Endothelial cell of hepatic sinusoid (primary cell): ENCODE measurements around the gene CCDC18.
"Not testable (repeated sequence)": the region's sequence is repeated elsewhere in the genome, so short reads cannot be mapped to it uniquely, and the experiment has no call there.

Experiments used
- in situ Hi-C: cut with HindIII; loops from 2 replicates; pipeline ENCODE4 v1.10.0; 2017; ENCODE audit warnings: low sequenced_read_pairs

Gene CCDC18, protein sequence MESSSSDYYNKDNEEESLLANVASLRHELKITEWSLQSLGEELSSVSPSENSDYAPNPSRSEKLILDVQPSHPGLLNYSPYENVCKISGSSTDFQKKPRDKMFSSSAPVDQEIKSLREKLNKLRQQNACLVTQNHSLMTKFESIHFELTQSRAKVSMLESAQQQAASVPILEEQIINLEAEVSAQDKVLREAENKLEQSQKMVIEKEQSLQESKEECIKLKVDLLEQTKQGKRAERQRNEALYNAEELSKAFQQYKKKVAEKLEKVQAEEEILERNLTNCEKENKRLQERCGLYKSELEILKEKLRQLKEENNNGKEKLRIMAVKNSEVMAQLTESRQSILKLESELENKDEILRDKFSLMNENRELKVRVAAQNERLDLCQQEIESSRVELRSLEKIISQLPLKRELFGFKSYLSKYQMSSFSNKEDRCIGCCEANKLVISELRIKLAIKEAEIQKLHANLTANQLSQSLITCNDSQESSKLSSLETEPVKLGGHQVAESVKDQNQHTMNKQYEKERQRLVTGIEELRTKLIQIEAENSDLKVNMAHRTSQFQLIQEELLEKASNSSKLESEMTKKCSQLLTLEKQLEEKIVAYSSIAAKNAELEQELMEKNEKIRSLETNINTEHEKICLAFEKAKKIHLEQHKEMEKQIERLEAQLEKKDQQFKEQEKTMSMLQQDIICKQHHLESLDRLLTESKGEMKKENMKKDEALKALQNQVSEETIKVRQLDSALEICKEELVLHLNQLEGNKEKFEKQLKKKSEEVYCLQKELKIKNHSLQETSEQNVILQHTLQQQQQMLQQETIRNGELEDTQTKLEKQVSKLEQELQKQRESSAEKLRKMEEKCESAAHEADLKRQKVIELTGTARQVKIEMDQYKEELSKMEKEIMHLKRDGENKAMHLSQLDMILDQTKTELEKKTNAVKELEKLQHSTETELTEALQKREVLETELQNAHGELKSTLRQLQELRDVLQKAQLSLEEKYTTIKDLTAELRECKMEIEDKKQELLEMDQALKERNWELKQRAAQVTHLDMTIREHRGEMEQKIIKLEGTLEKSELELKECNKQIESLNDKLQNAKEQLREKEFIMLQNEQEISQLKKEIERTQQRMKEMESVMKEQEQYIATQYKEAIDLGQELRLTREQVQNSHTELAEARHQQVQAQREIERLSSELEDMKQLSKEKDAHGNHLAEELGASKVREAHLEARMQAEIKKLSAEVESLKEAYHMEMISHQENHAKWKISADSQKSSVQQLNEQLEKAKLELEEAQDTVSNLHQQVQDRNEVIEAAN (N-terminal part only)

DNA sequence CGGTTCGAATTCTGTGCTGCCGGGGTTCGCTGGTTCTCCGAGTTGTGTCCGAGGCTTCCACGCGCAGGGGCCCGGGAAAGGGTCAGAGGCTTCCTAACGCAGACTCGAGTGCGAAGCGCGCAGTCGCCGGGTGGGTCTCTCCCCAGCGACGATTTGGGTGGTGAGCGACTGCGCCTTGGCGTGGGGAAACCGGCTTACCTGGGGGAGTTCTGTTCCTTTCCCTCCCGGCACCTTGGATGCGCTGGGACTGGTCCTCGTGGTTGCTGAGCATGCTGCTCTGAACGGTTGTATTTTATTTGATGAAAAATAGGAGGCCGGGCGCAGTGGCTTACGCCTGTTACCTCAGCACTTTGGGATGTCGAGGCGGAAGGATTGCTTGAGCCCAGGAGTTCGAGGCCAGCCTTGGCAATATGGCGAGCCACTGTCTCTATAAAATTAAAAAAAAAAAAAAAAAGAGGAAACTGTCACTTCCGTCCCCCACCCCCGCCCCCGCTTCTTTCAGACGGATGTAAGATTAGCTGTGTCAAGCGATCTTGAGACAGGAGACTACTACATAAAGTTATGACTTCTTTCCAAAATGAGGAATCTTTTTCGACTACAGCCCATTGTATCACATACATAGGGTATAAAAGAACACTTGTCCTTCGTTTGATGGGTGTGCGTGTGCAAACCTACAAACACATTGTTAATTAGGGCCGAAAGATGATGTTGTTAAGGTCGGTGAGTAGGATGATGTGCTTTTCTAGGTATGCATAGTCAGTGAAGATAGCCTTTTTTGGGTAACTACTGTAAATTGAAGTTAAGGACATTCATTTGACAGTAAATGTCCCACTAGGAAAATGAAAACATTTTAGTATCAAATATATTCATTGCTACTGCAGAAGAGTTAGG lies at the start of gene CCDC18:
TSS of gene CCDC18 (plus strand) at position 2 of the 891 bp plus-strand sequence. CDS start 2,638 bp downstream, outside the sequence.
- in situ Hi-C loops: no loop called here

DNA sequence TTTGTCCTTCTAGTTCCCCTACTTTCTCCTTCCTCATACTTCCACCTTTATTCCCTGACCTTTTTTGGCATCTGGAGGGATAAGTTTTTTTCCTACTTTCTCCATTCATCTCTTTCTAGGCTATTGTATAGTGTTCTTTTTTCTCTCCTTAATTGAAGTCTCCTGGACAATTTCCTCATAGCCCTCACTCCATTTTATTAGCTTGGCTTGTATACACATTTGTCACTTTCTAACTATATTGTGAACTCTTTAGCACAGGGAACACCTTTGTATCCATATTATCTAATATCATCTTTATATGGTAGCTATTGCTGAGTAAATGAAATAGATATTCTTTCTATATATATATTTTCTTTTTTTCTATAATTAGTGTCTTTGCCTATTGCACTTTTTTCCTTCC lies 47.9 kb upstream of the CCDC18 start:
- in situ Hi-C loops: no loop called here

DNA sequence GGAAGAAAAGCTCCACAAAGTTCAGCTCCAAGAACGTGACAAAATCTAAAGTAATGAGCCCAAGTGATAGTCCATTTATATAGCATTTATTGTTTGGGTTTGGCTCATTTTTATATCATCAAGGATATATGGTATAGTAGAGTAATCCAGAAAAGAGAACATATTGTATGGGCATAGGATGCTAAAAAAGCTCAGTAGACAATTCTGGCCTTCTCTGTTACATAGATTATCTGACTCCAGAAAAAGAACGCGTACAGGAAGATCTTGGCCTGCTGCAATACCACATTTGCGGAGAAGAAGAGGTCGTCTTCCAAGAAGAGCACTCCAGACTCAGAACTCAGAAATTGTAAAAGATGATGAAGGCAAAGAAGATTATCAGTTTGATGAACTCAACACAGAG lies 44.1 kb upstream of the CCDC18 start:
- in situ Hi-C loops: no loop called here

DNA sequence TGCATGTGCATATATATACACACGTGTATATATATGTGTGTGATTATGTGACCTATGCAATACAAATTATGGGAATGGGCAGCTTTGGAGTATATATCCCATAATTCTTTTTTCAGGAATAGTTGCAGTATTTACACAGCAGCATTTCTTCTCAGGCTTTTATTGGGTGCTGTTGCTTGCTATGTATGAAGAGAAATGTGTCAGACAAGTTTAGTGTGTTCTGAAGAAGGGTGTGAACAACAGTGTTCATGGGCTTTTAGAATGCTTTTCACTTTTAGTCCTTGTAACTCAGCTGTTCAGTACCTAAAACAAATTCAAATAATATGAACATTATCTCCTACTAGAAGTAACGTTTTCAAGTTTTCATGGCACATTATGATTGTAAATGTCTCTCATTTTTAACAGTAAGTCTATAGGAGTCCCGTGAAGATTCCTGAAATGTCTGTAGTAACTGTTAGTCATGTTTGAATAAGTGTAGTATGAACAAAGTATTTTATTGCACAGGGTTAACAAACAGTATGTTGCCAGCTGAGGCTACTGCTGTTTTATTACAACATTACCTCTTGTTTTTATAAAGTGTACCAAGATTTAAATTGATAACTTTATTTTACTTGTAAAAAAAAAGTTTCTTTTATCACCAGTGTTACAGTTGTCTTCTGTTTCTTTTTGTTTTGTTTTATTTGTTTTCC lies 42.8 kb upstream of the CCDC18 start:
- in situ Hi-C loops: no loop called here

DNA sequence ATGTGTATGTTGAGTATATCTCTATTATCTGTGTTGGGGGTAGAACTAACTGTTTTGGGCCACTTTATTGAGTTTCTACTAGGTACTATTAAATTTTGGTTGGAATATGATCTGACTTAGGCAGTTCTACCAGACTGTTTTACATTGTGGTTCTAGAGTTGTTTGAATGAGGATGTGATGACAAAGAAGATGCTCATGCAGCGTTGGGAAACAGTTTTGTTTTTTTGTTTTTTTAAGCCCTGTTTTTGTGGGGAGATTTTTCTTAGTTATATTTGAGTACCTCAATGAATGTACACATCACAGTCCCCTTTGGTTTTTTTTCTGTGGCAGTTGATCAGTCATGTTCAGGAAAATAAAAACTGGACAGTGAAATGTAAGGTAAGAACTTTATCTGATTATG lies 40.4 kb upstream of the CCDC18 start:
- in situ Hi-C loops: no loop called here

DNA sequence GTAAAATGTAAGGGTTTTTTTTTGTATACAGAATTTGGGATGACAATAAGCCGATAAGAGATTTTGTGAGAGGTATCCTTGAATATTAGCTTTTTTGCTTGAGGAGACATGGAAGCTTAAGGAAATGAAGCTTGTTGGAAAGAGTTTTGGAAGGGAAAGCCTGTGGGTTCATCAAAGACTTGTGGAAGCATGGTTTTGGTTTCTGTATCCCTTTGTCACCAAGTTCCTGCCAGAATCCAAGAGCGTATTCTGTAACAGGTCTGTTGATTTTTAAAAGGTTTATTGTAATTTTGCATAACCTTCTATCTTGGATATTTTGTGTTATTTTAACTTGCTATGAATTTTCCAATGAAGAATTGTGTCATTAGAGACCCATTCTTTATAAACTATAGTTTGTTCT lies 38.4 kb upstream of the CCDC18 start:
- in situ Hi-C loops: no loop called here

DNA sequence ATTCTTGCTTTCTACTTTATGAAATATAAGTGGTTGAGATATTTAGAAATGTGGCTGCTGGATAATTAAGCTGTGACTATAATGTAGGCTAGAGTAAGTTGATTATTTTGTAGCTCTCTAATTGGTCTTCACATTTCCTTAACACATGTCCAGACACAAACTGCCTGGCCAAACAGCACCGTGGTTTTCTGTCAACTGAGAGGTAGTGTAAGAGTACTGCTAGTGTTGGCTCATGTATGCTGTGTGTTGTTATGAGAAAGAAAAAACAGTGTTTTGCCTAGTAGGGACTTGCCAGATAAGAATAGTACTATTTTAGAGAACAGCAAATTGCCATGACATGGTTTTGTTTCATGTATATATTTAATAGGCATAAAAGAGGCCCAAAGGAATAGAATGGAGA lies 37.4 kb upstream of the CCDC18 start:
- in situ Hi-C loops: no loop called here

DNA sequence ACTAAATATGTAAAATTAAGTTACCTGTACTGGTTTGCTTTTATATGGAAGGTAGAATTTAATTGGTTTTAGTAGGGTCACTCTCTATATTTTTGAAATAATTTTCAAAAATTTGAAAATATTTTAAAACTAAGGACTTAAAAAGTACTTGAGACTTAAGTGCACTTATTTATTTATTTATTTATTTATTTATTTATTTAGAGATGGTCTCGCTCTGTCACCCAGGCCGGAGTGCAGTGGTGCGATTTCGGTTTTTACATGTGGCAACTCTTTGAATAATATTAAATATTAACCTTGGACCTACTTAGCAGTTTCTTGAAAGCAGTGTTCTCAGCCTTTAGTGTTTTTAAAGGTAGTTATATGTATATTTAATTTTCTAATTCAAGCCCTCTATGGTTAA lies 36.8 kb upstream of the CCDC18 start:
- in situ Hi-C loops: no loop called here

DNA sequence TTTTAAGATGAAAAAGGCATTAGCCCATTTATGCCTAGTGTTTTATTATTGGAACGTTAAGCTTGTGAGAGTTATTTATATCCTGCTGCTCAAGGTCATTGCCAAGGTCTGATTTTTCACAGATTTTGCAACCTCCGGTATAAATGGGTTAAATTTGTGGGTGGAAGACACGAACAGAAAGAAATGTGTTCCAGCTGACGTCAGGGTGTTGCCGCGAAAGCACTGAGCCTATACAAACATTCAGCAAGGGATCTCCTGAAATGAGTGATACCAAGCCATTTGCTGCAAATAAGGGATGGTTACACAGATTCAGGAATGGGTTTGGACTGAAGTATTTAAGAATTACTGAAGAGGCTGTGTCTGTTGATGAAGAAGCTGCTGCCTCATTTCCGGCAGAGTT lies 32.5 kb upstream of the CCDC18 start:
- in situ Hi-C loops: no loop called here

DNA sequence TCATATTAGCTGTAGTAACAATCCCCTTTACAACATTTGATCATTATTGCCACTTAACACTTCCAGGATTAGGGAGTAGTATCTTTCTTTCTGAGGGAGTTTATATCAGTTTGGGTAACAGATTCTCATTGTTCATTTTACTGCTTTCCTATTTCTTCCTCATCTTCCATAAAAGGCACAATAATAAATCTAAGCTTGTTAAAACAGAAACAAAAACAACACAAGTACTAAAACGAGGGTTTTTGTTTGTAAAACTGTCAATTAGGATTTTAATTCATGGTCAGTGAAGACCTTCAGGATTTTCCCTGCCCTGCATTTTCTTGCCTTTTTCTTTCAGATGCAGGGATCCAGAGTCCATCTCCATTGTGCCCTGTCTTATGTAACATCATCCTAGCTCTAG lies 29.8 kb upstream of the CCDC18 start:
- in situ Hi-C loops: no loop called here

DNA sequence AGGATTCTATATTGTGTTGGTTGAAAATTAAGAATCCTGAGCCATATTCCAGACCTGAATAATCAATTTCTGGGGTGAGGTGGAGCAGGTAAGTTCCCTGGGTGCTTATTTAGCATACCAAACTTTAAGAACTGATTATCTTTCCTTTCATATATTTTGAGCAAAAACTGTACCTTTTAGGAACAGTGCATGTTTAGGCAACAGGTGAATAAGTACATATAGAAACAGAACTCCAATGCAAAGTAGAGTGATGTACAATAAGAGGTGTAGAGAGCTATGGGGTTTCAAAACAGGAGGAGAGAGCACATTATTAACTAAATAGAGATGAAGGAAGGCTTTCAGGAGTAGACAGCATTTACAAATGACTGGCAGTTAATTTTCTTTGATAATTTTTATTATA lies 29.1 kb upstream of the CCDC18 start:
- in situ Hi-C loops: no loop called here

DNA sequence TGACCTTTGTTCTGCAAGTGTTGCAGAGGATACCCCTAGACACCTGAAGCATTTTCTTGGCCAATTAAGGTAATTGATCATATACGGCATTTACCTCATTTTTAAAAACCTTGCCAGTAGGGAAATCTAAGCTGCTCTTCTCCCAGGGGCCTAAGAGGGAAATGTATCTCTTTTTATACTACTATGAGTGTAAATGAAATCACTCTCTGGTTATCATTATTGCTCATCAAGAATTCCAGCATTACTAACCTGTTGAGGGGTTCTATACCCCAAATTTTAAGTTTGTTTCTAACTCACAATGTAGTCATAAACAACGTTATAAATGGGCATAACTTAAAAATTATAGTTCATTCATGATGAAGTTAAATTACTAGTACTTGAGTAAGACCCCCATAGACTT lies 27.7 kb upstream of the CCDC18 start:
- in situ Hi-C loops: no loop called here

DNA sequence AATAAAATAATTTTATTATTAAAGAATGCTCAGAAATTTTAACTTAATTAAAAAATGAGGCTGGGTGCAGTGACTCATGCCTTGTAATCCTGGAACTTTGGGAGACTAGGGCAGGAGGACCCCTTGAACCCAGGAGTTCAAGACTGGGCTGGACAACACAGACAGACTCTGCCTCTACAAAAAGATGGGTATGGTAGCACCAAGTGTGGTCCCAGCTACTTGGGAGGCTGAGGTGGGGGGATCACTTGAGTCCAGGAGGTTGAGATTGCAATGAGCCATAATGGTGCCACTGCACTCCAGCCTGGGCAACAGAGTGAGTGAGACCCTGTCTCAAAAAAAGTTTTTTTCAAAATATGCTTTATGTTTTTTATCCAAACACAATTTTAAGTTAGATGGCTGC lies 25.6 kb upstream of the CCDC18 start:
- in situ Hi-C loops: no loop called here

DNA sequence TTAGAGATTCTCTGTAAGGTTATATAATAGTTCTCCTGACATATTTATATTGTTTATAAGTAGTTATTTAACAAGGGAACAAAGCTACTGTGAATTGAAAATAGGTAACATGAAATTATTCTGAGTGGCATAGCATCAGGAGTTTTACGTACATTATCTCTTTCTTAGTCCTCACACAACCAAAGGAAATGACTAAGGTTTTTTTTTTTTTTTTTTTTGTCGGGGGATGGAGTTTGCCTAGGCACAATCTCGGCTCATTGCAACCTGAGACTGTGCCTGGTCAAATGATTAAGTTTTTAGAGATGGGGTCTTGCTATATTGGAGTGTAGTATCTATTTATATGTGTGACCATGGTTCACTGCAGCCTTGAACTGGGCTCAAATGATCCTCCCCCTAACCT lies 25.2 kb upstream of the CCDC18 start:
- in situ Hi-C loops: no loop called here

DNA sequence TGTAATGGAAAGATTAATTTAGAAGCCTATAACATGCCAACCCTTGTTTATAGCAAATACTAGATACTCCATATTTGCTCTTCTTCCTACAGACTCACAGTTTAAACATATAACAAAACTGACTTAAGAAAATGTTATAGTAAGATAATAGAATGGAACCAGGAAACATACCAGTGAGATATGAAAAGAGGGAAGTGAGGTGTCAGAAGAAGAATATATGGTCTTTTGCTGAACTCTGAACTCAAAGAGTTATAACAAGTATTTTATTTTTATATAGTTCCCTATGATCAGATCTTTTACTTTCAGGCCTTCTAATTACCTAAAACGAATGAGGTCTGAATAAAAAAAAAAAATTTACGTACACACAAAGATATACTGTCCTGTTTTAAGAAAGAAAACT lies 21.2 kb upstream of the CCDC18 start:
- in situ Hi-C loops: no loop called here

DNA sequence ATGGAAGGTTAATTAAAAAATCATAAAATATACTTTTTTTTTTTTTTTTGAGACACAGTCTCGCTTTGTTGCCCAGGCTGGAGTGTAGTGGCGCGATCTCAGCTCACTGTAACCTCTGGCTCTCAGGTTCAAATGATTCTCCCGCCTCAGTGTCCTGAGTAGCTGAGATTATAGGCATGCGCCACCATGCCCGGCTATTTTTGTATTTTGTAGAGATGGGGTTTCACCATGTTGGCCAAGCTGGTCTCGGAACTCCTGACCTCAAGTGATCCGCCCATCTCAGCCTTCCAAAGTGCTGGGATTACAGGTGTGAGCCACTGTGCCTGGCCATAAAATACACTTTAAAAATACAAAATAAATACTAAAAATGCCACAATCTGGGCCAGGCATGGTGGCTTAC lies 17.2 kb upstream of the CCDC18 start:
- in situ Hi-C loops: not testable (repeated sequence)

DNA sequence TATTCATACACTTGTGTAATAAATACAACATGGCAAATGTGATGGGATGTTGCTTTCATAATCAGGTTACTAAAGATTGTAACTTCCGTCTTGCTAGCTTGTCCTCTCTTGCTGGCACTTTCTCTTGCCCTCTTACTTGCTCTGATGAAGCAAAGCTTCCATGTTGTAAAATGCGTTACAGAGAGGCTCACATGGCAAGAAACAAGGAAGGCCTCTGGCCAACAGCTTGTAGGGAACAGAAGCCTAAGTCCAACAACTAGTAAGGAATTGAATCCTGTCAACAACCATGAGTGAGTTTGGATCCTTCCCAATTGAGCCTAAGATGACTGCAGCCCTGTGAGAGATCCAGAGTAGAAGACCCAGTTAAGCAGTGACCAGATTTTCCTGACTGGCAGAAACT lies 15.7 kb upstream of the CCDC18 start:
- in situ Hi-C loops: no loop called here

DNA sequence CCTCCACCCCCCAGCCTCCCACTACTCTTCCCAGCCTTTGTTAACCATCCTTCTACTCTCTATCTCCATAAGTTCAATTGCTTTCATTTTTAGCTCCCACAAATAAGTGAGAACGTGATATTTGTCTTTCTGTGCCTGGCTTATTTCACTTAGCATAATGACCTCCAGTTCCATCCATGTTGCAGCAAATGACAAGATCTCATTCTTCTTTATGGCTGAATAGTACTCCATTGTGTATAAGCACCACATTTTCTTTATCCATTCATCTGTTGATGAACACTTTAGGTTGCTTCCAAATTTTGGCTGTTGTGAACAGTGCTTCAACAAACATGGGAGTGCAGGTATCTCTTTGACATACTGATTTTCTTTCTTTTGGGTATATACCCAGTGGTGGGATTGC lies 14.6 kb upstream of the CCDC18 start:
- in situ Hi-C loops: not testable (repeated sequence)

DNA sequence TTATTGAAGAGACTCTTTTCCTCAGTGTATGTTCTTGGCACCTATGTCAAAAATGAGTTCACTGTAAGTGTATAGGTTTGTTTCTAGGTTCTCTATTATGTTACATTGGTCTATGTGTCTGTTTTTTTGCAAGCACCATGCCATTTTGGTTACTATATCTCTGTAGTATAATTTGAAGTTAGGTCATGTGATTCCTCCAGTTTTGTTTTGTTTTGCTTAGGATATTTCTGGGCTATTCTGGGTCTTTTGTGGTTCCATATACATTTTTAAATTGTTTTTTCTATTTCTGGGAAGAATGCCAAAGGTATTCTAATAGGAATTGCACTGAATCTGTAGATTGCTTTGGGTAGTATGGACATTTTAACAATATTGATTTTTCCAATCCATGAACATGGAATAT lies 13.5 kb upstream of the CCDC18 start:
- in situ Hi-C loops: no loop called here
